Measurements from ENCODE around the gene HPN. TPM values are rescaled to one million over a fixed set of nuclear protein-coding genes. Genes with fewer than 3 reads are reported as not detected.

The HPN gene
- total and polyA plus RNA-seq, 2 experiments from 2014 or later: 14.0 to 17.4 TPM

DNA sequence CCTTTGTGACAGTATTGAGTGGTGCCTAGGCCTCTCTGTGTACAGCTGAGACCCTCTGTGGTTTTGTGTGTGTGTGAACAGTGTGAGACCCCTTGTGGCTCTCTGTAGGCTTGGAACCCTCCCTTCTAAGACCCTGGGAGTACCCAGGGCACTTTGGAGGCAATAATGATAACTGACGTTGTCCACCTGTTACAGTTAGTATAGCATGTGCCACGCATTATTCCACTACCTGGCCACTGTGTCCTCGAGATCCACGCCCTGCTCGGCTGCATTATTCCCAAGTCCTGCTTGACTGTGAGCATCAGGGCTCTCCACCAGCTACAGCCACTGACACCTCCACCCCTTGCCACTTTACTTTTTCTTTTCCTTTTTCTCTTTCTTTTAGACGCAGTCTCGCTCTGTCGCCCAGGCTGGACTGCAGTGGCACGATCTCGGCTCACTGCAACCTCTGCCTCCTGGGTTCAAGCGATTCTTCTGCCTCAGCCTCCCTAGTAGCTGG, 39.4 kb upstream of the HPN start (continued):
- TF ChIP-seq, protein P1, sequence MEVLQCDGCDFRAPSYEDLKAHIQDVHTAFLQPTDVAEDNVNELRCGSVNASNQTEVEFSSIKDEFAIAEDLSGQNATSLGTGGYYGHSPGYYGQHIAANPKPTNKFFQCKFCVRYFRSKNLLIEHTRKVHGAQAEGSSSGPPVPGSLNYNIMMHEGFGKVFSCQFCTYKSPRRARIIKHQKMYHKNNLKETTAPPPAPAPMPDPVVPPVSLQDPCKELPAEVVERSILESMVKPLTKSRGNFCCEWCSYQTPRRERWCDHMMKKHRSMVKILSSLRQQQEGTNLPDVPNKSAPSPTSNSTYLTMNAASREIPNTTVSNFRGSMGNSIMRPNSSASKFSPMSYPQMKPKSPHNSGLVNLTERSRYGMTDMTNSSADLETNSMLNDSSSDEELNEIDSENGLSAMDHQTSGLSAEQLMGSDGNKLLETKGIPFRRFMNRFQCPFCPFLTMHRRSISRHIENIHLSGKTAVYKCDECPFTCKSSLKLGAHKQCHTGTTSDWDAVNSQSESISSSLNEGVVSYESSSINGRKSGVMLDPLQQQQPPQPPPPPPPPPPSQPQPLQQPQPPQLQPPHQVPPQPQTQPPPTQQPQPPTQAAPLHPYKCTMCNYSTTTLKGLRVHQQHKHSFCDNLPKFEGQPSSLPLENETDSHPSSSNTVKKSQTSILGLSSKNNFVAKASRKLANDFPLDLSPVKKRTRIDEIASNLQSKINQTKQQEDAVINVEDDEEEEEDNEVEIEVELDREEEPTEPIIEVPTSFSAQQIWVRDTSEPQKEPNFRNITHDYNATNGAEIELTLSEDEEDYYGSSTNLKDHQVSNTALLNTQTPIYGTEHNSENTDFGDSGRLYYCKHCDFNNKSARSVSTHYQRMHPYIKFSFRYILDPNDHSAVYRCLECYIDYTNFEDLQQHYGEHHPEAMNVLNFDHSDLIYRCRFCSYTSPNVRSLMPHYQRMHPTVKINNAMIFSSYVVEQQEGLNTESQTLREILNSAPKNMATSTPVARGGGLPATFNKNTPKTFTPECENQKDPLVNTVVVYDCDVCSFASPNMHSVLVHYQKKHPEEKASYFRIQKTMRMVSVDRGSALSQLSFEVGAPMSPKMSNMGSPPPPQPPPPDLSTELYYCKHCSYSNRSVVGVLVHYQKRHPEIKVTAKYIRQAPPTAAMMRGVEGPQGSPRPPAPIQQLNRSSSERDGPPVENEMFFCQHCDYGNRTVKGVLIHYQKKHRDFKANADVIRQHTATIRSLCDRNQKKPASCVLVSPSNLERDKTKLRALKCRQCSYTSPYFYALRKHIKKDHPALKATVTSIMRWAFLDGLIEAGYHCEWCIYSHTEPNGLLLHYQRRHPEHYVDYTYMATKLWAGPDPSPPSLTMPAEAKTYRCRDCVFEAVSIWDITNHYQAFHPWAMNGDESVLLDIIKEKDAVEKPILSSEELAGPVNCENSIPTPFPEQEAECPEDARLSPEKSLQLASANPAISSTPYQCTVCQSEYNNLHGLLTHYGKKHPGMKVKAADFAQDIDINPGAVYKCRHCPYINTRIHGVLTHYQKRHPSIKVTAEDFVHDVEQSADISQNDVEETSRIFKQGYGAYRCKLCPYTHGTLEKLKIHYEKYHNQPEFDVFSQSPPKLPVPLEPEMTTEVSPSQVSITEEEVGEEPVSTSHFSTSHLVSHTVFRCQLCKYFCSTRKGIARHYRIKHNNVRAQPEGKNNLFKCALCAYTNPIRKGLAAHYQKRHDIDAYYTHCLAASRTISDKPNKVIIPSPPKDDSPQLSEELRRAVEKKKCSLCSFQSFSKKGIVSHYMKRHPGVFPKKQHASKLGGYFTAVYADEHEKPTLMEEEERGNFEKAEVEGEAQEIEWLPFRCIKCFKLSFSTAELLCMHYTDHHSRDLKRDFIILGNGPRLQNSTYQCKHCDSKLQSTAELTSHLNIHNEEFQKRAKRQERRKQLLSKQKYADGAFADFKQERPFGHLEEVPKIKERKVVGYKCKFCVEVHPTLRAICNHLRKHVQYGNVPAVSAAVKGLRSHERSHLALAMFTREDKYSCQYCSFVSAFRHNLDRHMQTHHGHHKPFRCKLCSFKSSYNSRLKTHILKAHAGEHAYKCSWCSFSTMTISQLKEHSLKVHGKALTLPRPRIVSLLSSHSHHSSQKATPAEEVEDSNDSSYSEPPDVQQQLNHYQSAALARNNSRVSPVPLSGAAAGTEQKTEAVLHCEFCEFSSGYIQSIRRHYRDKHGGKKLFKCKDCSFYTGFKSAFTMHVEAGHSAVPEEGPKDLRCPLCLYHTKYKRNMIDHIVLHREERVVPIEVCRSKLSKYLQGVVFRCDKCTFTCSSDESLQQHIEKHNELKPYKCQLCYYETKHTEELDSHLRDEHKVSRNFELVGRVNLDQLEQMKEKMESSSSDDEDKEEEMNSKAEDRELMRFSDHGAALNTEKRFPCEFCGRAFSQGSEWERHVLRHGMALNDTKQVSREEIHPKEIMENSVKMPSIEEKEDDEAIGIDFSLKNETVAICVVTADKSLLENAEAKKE (CRISPR knock-in tag; IDR thresholded peaks at IDR 0.05): no peak
- TF ChIP-seq POLR2AphosphoS5 (IDR thresholded peaks at IDR 0.05; ENCODE audit: low read depth) (no peak), EZH2phosphoT487 (IDR thresholded peaks at IDR 0.05; ENCODE audit: unreplicated experiment) (no peak), CREB1 (CRISPR knock-in tag; IDR thresholded peaks at IDR 0.05; ENCODE audit: low read depth) (no peak)
- TF ChIP-seq, protein P2, sequence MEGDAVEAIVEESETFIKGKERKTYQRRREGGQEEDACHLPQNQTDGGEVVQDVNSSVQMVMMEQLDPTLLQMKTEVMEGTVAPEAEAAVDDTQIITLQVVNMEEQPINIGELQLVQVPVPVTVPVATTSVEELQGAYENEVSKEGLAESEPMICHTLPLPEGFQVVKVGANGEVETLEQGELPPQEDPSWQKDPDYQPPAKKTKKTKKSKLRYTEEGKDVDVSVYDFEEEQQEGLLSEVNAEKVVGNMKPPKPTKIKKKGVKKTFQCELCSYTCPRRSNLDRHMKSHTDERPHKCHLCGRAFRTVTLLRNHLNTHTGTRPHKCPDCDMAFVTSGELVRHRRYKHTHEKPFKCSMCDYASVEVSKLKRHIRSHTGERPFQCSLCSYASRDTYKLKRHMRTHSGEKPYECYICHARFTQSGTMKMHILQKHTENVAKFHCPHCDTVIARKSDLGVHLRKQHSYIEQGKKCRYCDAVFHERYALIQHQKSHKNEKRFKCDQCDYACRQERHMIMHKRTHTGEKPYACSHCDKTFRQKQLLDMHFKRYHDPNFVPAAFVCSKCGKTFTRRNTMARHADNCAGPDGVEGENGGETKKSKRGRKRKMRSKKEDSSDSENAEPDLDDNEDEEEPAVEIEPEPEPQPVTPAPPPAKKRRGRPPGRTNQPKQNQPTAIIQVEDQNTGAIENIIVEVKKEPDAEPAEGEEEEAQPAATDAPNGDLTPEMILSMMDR (conservative IDR thresholded peaks at IDR 0.05; ENCODE audit: low read depth in 2 of 2): no peak

DNA sequence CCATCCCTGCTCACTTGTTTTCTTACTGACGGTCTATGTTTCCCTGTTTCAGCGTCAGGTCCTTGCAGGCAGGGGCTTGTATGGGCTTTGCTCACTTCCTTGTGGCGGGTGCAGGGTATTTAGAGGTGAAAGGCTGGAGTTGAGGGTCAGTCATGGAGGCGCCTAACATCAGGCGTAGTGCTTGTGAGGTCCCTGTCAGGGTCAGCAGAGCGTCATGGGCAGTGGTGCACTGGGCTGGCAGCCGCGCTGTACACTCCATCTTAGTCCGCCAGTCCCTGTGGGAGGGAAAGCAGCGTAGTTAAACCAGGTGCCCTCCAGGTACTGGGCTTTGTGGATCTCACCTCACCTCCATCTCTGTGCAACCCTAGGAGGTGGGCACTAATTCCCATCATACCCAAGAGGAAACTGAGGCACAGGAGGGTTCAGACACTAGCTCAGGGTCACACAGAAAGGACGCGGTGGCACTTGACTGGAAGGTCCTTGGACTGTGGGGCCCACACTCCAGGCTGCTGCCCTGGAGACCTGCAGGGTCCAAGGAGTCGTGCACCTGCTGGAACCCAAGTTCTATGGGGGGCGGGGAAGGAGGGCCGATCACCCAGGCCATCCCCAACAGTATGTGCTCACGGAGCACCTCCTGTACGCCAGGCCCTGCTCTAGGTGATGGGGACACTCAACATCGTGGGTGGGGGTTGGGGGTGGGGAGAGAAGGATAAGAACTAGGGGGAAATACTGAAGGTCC, 36.8 kb upstream of the HPN start:
- Mint-ChIP-seq H3K4me3 (peak overlapping the region; percentile 37; the same call in 1 of the 3 replicates), H3K9me3 (no peaks in the 10 kb centered on the region; the same call in 2 of the 3 replicates), H3K27me3 (ENCODE audit: insufficient read depth, low read depth, poor library complexity) (peaks cover 17% of the 10 kb centered on the region), H3K27ac (peak overlapping the region; percentile 74), H3K4me1 (peaks cover 30% of the 10 kb centered on the region), H3K36me3 (ENCODE audit: low read depth) (peaks cover 72% of the 10 kb centered on the region)
- DNase-seq (ENCODE audit: low spot score) (no peak), ATAC-seq (no peak)
- Histone ChIP-seq H4K20me1 (replicated peaks; ENCODE audit: insufficient read depth) (peaks cover 59% of the 10 kb centered on the region), H3K79me2 (replicated peaks; ENCODE audit: insufficient read depth) (peaks cover 83% of the 10 kb centered on the region), H3K4me2 (no peak overlapping the region), H3F3A (replicated peaks; ENCODE audit: low read depth) (peaks cover 21% of the 10 kb centered on the region; the same call in 1 of the 2 replicates), H3K4me3 (0 out of 2 replicates have a peak overlapping the region, but pooled peaks have one; percentile 19), H3K27ac (ENCODE audit: low read depth) (peak overlapping the region; percentile 78; the same call in 1 of the 2 replicates), H3K27me3 (ENCODE audit: insufficient read depth) (no peaks in the 10 kb centered on the region), H3K36me3 (ENCODE audit: insufficient read depth) (peaks cover 26% of the 10 kb centered on the region), H3K4me1 (ENCODE audit: insufficient read depth) (peaks cover 28% of the 10 kb centered on the region), H2AFZ (no peak overlapping the region), H3K9me2 (ENCODE audit: insufficient read depth) (no peaks in the 10 kb centered on the region)
- no peak for TF ChIP-seq STAT1 (IDR thresholded peaks at IDR 0.05; ENCODE audit: unreplicated experiment)
- TF ChIP-seq POLR2AphosphoS5 (IDR thresholded peaks at IDR 0.05; ENCODE audit: low read depth): no peak; the same call in 1 of the 2 replicates
- TF ChIP-seq NANOG (IDR thresholded peaks at IDR 0.05; ENCODE audit: borderline replicate concordance): no peak
- TF ChIP-seq JUNB (IDR thresholded peaks at IDR 0.05; ENCODE audit: unreplicated experiment): no peak

Measured in GM23338 (cell line).